Measurements from ENCODE around the gene HIGD1B.

DNA sequence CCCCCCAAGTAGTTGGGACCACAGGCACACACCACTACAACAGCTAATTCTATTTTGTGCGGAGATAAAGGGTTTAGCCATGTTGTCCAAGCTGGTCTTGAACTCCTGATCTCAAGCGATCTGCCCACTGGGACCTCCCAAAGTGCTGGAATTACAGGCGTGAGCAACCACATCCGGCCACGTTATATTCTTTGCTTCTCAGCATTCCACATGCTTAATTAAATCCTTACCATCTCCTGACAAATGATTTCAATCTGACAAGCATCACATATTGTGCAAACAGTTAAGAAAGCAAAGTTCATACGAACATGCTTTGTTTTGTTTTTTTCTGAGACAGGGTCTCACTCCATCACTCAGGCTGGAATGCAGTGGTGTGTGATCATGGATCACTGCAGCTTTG lies 18.2 kb downstream of the HIGD1B start:
- TF ChIP-seq, protein P1, sequence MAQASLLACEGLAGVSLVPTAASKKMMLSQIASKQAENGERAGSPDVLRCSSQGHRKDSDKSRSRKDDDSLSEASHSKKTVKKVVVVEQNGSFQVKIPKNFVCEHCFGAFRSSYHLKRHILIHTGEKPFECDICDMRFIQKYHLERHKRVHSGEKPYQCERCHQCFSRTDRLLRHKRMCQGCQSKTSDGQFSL (CRISPR knock-in tag; IDR thresholded peaks at IDR 0.05), result no peak
- TF ChIP-seq, protein P1 (tag; IDR thresholded peaks at IDR 0.05), result no peak
- TF ChIP-seq, protein P2, sequence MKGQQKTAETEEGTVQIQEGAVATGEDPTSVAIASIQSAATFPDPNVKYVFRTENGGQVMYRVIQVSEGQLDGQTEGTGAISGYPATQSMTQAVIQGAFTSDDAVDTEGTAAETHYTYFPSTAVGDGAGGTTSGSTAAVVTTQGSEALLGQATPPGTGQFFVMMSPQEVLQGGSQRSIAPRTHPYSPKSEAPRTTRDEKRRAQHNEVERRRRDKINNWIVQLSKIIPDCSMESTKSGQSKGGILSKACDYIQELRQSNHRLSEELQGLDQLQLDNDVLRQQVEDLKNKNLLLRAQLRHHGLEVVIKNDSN (CRISPR knock-in tag; IDR thresholded peaks at IDR 0.05), result no peak
- TF ChIP-seq, protein P3, sequence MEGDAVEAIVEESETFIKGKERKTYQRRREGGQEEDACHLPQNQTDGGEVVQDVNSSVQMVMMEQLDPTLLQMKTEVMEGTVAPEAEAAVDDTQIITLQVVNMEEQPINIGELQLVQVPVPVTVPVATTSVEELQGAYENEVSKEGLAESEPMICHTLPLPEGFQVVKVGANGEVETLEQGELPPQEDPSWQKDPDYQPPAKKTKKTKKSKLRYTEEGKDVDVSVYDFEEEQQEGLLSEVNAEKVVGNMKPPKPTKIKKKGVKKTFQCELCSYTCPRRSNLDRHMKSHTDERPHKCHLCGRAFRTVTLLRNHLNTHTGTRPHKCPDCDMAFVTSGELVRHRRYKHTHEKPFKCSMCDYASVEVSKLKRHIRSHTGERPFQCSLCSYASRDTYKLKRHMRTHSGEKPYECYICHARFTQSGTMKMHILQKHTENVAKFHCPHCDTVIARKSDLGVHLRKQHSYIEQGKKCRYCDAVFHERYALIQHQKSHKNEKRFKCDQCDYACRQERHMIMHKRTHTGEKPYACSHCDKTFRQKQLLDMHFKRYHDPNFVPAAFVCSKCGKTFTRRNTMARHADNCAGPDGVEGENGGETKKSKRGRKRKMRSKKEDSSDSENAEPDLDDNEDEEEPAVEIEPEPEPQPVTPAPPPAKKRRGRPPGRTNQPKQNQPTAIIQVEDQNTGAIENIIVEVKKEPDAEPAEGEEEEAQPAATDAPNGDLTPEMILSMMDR (IDR thresholded peaks at IDR 0.05 in 2 of 3, conservative IDR thresholded peaks at IDR 0.05 in 1 of 3; ENCODE audit: insufficient read depth in 2 of 3, low read depth in 1 of 3, low read length in 3 of 3), result no peak
- no peak for TF ChIP-seq JUND (IDR thresholded peaks at IDR 0.05; ENCODE audit: borderline replicate concordance, low read depth, low read length)
- TF ChIP-seq JUND (tag; IDR thresholded peaks at IDR 0.05; ENCODE audit: borderline replicate concordance, low read depth, low read length), result no peak
- no peak for TF ChIP-seq MTA3 (IDR thresholded peaks at IDR 0.05; ENCODE audit: borderline replicate concordance)
- TF ChIP-seq MTF1 (CRISPR knock-in tag; IDR thresholded peaks at IDR 0.05; ENCODE audit: borderline replicate concordance), result no peak
- TF ChIP-seq SRF (CRISPR knock-in tag; IDR thresholded peaks at IDR 0.05), result no peak
- no peak for TF ChIP-seq MAFF (IDR thresholded peaks at IDR 0.05; ENCODE audit: low read length)
- no peak for TF ChIP-seq FIP1L1 (IDR thresholded peaks at IDR 0.05; ENCODE audit: low read depth, low read length, poor library complexity, severe bottlenecking)
- TF ChIP-seq, protein P4, sequence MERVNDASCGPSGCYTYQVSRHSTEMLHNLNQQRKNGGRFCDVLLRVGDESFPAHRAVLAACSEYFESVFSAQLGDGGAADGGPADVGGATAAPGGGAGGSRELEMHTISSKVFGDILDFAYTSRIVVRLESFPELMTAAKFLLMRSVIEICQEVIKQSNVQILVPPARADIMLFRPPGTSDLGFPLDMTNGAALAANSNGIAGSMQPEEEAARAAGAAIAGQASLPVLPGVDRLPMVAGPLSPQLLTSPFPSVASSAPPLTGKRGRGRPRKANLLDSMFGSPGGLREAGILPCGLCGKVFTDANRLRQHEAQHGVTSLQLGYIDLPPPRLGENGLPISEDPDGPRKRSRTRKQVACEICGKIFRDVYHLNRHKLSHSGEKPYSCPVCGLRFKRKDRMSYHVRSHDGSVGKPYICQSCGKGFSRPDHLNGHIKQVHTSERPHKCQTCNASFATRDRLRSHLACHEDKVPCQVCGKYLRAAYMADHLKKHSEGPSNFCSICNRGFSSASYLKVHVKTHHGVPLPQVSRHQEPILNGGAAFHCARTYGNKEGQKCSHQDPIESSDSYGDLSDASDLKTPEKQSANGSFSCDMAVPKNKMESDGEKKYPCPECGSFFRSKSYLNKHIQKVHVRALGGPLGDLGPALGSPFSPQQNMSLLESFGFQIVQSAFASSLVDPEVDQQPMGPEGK (CRISPR knock-in tag; IDR thresholded peaks at IDR 0.05; ENCODE audit: borderline replicate concordance), result no peak

Measured in K562 (cell line).